HL-60 (cell line): ENCODE results near the gene RNF220.

Experiments used
- GABPA ChIP-seq: IDR thresholded peaks from 2 replicates; pipeline ENCODE4 v1.6.1; 2012; ENCODE audit warnings: low read depth
- POLR2AphosphoS5 ChIP-seq: IDR thresholded peaks from 2 replicates; pipeline ENCODE4 v1.6.1; 2012; ENCODE audit warnings: low read depth
- SPI1 ChIP-seq: IDR thresholded peaks from 2 replicates; pipeline ENCODE4 v1.6.1; 2012; ENCODE audit warnings: low read depth, mild to moderate bottlenecking, borderline replicate concordance
- TF ChIP-seq, protein P1 (sequence below): IDR thresholded peaks from one replicate; pipeline ENCODE4 v1.5.1; 2011; ENCODE audit warnings: low read length, control low read depth, inconsistent platforms; ENCODE audit not compliant: insufficient read depth
- TF ChIP-seq, protein P2 (sequence below): IDR thresholded peaks from 2 replicates; pipeline ENCODE4 v1.6.1; 2012; ENCODE audit warnings: low read depth; ENCODE audit not compliant: insufficient replicate concordance

DNA sequence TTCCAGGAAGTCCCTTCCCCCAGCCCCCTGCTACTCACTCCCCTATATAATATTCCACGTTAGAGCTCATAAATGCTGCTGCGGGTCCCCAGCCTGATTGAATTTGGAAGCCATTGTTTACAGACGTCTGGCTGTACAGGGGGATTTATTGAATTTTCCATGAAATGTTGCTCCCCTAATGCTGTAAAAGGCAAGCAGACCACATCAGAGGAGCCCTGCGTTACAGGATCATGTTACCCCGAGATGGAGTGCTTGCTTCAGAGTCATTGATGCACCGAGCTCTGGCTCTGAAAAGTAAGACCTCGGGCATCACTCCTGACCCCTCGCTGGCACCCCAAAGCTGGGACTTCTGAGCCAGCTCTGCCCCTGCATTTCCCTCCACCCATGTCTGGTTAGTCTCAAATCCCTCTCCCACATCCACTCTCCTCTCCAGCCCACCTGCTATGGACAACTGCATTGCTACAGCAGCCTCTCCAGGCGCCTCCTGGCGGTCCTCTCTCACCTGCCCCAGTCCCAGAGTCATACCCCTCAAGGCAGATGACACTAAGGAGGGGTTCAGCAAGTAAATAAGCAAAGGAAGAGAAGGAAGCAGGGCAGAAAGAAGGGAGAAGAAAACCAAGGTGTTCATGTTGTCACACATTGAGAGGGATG is 141.5 kb downstream of the RNF220 start:
- TF ChIP-seq, protein P1, sequence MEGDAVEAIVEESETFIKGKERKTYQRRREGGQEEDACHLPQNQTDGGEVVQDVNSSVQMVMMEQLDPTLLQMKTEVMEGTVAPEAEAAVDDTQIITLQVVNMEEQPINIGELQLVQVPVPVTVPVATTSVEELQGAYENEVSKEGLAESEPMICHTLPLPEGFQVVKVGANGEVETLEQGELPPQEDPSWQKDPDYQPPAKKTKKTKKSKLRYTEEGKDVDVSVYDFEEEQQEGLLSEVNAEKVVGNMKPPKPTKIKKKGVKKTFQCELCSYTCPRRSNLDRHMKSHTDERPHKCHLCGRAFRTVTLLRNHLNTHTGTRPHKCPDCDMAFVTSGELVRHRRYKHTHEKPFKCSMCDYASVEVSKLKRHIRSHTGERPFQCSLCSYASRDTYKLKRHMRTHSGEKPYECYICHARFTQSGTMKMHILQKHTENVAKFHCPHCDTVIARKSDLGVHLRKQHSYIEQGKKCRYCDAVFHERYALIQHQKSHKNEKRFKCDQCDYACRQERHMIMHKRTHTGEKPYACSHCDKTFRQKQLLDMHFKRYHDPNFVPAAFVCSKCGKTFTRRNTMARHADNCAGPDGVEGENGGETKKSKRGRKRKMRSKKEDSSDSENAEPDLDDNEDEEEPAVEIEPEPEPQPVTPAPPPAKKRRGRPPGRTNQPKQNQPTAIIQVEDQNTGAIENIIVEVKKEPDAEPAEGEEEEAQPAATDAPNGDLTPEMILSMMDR: no peak
- TF ChIP-seq POLR2AphosphoS5: no peak
- TF ChIP-seq, protein P2, sequence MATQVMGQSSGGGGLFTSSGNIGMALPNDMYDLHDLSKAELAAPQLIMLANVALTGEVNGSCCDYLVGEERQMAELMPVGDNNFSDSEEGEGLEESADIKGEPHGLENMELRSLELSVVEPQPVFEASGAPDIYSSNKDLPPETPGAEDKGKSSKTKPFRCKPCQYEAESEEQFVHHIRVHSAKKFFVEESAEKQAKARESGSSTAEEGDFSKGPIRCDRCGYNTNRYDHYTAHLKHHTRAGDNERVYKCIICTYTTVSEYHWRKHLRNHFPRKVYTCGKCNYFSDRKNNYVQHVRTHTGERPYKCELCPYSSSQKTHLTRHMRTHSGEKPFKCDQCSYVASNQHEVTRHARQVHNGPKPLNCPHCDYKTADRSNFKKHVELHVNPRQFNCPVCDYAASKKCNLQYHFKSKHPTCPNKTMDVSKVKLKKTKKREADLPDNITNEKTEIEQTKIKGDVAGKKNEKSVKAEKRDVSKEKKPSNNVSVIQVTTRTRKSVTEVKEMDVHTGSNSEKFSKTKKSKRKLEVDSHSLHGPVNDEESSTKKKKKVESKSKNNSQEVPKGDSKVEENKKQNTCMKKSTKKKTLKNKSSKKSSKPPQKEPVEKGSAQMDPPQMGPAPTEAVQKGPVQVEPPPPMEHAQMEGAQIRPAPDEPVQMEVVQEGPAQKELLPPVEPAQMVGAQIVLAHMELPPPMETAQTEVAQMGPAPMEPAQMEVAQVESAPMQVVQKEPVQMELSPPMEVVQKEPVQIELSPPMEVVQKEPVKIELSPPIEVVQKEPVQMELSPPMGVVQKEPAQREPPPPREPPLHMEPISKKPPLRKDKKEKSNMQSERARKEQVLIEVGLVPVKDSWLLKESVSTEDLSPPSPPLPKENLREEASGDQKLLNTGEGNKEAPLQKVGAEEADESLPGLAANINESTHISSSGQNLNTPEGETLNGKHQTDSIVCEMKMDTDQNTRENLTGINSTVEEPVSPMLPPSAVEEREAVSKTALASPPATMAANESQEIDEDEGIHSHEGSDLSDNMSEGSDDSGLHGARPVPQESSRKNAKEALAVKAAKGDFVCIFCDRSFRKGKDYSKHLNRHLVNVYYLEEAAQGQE: no peak
- no peak for TF ChIP-seq SPI1
- TF ChIP-seq GABPA: no peak
